ENCODE measurements around the gene ELMOD3. TPM values are rescaled to one million over a fixed set of nuclear protein-coding genes. Genes with fewer than 3 reads are reported as not detected.

ELMOD3 gene
- total and polyA plus RNA-seq, 9 of the 15 experiments (the other 6 are each of a cell fraction or from before 2014, with no cell fraction given): 2.7 to 18.7 (median 11.6) TPM

- TF ChIP-seq ZNF507 (tag; conservative IDR thresholded peaks at IDR 0.05) (no peak), MYC (IDR thresholded peaks at IDR 0.05; ENCODE audit: low read depth, low read length) (no peak), MYC (CRISPR knock-in tag; IDR thresholded peaks at IDR 0.05; ENCODE audit: borderline replicate concordance, low read depth) (no peak), ZNF121 (CRISPR knock-in tag; conservative IDR thresholded peaks at IDR 0.05) (no peak), USF2 (CRISPR knock-in tag; IDR thresholded peaks at IDR 0.05) (no peak), SMC3 (conservative IDR thresholded peaks at IDR 0.05; ENCODE audit: insufficient read depth, low read depth, low read length) (no peak), ETS2 (tag; IDR thresholded peaks at IDR 0.05; ENCODE audit: borderline replicate concordance, poor library complexity, severe bottlenecking) (no peak), ZNF586 (CRISPR knock-in tag; conservative IDR thresholded peaks at IDR 0.05) (no peak), CREM (IDR thresholded peaks at IDR 0.05; ENCODE audit: low read depth) (no peak; the same call in 1 of the 2 replicates), SMARCA4 (IDR thresholded peaks at IDR 0.05) (peak; percentile 87), SREBF1 (IDR thresholded peaks at IDR 0.05; ENCODE audit: borderline replicate concordance, low read depth, low read length) (no peak), PHF20 (IDR thresholded peaks at IDR 0.05; ENCODE audit: partially characterized antibody) (no peak), CEBPB (tag; IDR thresholded peaks at IDR 0.05) (peak; percentile 77), DMBX1 (CRISPR knock-in tag; IDR thresholded peaks at IDR 0.05; ENCODE audit: borderline replicate concordance) (0 out of 2 replicates have a peak, but pooled peaks have one; percentile 28), FIP1L1 (IDR thresholded peaks at IDR 0.05; ENCODE audit: low read depth, low read length, poor library complexity, severe bottlenecking) (no peak), BRD9 (IDR thresholded peaks at IDR 0.05; ENCODE audit: low read depth, partially characterized antibody) (peak; percentile 37), CBX8 (IDR thresholded peaks at IDR 0.05; ENCODE audit: borderline replicate concordance, extremely low read depth, low read depth, low read length, poor library complexity, severe bottlenecking) (no peak), LEF1 (IDR thresholded peaks at IDR 0.05) (peak; percentile 58; the same call in 1 of the 2 replicates), SUPT5H (IDR thresholded peaks at IDR 0.05) (no peak), BRF1 (IDR thresholded peaks at IDR 0.05; ENCODE audit: borderline replicate concordance, extremely low read depth, insufficient read length) (no peak), HNRNPH1 (optimal IDR thresholded peaks at IDR 0.05; ENCODE audit: low read depth, low read length) (no peak), NRF1 (conservative IDR thresholded peaks at IDR 0.05 in 1 of 2, IDR thresholded peaks at IDR 0.05 in 1 of 2) (0 out of 4 replicates have a peak, but pooled peaks of 1 of the 2 experiments have one; percentile 12), MLLT1 (IDR thresholded peaks at IDR 0.05) (no peak)
- TF ChIP-seq, protein P1, sequence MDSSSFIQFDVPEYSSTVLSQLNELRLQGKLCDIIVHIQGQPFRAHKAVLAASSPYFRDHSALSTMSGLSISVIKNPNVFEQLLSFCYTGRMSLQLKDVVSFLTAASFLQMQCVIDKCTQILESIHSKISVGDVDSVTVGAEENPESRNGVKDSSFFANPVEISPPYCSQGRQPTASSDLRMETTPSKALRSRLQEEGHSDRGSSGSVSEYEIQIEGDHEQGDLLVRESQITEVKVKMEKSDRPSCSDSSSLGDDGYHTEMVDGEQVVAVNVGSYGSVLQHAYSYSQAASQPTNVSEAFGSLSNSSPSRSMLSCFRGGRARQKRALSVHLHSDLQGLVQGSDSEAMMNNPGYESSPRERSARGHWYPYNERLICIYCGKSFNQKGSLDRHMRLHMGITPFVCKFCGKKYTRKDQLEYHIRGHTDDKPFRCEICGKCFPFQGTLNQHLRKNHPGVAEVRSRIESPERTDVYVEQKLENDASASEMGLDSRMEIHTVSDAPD (CRISPR knock-in tag; IDR thresholded peaks at IDR 0.05): no peak
Observed at GRCh38 chr2:85421260-85422071, 66.9 kb downstream of the ELMOD3 start (continued).

Data from K562 (cell line).